CD1c-positive myeloid dendritic cell (primary cell): ENCODE data around the gene RILPL2.
A peak's percentile ranks its signal among the peaks of the same experiment; 100 is the strongest.
"Not testable (repeated sequence)": the region's sequence is repeated elsewhere in the genome, so short reads cannot be mapped to it uniquely, and the experiment has no call there.

ENCODE experiments used
- DNase-seq: peaks from one replicate; pipeline ENCODE4 v3.0.0-alpha.2; 2016; ENCODE audit errors: extremely low spot score

The RILPL2 gene, protein sequence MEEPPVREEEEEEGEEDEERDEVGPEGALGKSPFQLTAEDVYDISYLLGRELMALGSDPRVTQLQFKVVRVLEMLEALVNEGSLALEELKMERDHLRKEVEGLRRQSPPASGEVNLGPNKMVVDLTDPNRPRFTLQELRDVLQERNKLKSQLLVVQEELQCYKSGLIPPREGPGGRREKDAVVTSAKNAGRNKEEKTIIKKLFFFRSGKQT

DNA sequence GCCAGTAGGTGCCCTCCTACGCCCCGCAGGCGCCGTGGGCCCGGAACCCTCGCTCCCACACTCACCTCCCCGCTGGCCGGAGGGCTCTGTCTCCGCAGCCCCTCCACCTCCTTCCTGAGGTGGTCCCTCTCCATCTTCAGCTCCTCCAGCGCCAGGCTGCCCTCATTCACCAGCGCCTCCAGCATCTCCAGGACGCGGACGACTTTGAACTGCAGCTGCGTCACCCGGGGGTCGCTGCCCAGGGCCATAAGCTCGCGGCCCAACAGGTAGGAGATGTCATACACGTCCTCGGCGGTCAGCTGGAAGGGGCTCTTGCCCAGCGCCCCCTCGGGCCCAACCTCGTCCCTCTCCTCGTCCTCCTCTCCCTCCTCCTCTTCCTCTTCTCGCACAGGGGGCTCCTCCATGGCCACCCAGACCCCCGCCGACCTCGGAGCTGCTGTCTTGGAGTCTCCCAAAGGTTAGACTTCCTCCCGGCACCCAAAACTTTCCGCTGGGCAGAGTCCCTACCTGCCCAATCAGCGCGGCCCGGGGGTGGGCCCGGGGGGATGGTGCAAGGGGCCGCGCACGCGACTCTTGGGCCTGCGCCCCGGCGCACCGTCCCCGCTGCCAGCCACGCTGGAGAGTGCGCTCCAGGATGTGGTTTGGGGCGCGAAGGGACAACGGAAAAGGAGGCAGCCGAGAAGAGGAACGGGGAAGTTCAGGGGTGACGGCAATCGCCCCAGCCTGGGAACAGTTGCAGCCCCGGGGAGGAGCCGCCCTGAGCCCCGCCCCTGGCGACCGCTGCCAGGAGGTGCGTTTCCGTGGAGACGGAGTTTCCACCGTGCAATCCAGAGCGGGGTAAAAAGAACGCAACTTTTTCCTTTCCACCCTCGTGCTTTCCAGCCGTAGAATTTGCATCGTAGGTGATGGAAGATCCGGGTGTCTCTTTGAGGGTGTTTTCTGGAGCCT is at the start of gene RILPL2:
Gene RILPL2, minus strand, starts transcription at position 668 of the 948 bp plus-strand sequence. Its CDS starts 264 bp downstream, at position 404.
- DNase-seq, result peak; percentile 95

DNA sequence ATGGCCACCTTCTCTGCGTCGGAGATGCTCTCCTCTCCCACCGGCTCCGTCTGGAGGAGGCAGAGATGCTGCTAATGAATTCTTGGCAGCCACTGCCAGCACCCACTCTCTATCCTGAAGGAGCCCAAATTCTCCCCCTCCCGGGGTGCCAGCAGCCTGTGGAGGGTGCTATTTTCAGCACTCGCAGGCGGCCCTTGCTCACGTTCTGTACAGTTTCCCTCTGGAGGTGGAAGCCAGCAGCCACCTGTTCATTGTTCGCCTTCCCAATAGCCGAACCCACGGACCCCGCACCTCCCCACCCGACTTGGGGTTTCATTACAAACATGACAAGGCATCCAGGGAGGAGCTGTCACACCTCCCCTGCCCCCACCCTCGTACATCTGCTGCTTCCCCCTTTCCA is 49.3 kb upstream of the RILPL2 start:
- no peak for DNase-seq

DNA sequence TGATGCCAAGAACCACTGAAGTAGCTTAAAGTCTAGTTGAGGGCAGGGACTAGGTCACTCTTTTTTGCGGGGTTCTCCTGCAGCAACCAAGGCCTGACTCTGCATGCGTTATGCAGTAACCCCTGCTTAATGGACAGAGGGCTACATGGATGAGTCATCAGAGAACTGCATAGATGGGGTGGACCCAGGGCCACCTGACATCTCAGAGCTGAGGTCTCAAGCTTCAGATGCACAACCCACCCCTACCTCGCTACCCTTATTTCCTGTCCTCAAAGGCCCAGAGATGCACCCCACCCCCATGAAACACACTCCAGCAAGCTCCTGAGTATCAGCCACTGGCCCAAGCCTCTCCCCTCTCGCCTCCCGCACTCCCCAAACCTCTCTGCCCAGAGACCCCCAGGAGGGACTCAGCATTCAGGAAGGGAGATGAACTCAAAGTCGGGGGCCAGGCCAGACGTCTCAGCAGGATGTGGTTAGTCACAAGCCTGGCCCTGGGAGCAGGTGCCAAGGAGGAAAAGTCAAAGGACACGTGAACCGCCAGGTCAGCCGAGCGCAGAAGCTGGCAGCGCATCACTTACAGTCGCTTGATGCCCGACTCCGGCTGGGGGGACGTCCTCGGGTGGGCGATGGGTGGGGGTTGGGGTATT is 47.2 kb upstream of the RILPL2 start:
- DNase-seq, result no peak

DNA sequence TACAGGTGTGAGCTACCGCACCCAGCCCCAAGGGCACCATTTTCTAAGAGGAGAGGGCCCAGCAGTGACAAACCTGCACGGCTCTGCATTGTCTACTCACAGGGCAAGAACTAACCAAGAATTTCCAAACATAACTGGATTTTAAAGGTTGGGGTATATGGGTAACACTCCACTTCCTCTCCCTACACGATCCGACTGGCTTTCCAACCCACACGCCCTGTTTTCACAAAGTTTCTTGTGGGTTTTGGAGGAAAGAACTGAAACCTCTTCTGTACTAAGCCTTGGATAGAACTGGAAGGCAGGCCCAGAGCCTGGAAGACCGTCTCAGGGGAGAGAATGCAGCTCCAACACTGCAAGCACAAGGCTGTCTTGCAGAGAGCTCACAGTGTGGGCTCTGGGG is 46.4 kb upstream of the RILPL2 start:
- peak; percentile 68 for DNase-seq

DNA sequence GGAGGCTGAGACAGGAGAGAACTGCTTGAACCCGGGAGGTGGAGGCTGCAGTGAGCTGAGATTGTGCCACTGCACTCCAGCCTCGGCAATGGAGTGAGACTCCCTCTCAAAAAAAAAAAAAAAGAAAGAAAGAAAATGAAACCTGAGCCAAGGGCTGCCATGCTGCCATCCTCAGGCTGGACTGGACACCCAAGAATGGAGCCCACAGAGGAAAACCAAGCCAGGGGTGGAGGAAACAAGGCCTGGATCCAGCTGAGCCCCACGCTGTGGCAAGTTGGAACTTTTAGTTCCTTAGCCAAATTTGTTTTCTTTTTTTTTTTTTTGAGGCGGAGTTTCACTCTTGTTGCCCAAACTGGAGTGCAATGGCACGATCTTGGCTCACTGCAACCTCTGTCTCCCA is 44.8 kb upstream of the RILPL2 start:
- not testable (repeated sequence) for DNase-seq

DNA sequence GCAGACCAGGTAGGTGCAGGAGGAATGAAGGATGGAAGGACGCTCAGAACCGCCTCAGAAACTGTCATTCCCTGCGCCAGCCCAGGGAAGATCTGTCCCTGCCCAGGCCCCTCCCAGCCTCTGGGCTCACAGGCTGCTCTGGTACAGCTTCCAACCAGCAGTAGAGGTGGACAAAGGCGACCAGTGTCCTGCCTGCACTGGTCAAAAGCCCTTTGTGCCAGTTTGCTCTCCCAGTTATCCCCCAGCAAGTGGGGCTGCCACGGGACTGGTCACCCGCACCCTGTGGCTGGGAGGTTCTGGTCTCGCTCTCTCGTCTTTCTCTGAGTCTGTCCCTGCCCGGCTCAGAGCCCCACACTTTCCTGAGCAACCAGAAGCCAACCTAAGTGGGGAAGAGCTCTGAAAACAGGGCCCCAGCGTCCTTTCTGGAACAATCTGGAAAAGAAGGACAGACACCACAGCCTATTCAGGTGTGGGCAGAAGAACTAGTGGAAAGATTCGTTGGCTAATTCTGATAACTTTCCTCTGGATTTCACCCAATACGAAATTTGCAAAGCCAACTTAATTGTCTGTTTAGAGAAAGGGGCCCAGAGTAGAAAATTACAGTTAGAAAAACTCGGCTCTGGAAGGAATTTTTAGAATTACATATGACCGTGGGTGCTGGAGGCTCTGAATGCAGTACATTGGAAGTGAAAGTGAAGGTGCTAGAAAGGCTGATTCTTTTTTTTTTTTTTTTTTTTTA is 43.1 kb upstream of the RILPL2 start:
- DNase-seq, result no peak

DNA sequence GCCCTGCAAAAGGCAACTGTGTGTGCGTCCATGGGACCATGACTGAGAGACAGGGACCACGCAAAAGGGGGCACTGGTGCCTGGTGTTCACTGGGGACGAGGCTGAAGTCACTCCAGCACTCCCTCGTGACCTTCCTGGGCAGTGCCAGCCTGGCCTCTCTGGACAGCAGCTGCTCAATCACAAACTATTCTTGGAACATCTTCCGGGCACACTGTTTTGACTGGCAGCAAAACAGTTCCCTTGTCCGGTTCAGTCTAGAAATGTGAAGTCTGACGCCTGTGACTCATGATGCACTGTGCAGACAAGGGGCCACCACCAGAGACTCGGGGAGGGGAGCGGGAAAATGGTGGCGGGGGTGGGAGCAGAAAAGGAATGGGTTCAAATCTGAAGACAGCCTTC is 42.3 kb upstream of the RILPL2 start:
- DNase-seq, result no peak

DNA sequence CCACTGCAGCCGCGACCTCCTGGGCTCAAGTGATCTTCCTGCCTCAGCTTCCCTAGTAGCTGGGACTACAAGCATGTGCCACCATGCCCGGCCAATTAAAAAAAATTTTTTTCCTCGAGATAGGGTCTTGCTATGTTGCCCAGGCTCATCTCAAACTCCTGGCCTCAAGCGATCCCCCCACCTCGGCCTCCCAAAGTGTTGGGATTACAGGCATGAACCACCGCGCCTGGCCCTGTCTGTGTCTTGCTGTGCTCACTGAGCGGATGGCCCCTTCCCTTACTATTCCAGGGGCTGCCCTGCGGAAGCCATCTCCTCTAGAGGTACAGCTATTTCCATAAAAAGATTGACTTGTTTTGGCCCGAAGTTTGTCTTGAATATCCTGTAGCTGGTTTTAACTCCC is 41.6 kb upstream of the RILPL2 start:
- DNase-seq, result no peak

DNA sequence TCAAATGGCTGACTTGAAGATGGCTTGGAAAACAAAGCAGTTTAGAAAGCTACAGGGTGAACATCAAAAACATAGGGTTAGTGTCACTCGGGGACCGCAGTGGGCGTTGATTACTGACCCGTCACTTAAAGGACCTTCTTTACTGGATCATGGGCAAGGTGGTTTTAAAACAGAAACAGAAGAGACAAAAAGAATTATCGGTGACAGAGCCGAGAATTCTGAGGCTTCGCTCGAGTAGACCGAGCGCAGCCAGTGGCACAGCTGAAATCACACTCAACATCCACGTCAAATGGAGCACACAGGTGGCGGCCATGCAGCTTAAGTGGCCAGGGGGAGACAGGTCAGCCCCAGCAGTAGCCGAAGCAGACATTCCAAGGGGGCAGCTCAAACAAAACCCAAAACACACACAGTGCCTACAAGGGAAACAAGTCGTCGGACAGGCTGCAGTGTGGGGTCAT is 38.8 kb upstream of the RILPL2 start:
- DNase-seq, result no peak

DNA sequence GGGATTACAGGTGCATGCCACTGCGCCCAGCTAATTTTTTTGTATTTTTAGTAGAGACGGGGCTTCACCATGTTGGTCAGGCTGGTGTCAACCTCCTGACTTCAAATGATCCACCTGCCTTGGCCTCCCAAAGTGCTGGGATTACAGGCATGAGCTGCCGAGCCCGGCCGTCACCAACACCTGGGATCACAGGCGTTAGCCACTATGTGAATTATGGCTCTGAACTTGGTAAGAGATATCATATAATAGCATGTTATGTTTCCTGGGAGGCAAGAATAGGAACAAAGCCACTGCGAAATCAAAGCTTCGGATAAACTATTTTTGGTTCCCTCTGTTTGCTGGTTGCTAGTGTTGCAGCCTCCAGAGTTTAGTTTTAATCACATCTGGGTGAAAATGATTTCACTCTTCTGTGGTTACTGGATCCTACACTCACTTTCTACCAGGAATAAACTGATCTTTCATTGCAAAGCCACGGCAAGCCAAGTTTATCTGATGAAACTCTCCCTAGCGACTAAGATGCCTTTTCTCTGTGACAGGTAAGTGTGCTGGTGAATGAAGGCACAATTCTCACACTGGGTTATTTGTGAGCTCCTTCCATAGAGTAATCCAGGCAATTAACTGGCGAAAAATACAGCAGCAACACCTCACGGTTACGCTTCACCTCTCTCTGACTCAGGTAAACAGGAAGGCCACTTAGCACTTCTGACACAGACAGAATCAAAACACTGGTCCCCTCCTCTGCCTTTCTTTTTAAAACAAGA is 38.2 kb upstream of the RILPL2 start:
- no peak for DNase-seq

DNA sequence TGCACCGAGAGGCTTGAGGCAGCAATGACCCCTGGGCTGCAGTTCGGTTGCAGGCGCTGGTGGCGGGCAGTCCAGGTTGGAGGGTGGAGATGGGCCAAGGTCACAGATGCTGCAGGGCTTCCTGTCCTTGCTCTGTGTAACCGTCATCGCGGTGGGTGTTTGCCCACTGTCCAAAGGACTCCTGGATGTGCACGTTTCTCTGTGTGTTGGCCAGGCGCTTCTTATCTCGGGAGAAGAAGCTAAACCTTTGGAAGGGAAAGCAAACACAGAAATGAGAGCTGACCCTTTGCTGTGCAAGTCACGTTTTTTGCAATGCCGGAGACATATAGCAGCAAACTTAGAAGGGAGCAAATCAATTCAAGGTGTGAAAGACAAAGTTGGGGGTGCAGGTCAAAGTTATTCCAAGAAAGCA is 36.0 kb upstream of the RILPL2 start:
- no peak for DNase-seq

DNA sequence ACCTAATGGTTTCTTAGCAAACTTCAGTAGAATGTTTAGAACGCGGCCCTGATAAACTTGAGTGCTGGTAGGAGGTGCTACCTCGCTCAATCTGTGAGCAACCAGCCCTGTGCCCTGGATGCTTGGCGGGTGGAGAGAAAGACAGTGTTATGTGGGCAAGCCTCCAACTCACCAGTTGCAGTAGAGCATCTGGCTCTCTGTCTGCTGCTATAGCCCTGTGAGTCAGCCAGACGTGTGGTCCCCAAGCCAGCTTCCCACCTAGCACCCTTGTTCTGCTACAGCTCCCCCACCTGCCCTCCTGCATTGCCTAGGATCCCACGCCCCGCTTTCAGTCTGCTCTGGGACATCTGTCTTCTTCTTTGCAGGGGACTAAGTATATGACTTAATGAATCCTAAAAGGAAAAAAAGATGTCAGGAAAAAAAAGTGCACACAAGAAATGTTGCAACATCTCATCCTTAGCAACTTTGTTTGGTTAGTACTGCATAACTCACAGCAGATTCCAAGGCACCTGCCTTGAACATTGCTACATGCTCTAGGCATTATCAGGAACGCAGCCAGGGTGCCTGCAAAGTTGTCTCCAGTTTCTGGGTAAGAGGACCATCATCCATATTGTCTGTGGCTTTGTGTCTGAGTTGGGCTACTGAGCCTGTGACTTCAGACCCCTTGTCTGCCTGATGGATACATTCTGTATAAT is 35.0 kb upstream of the RILPL2 start:
- no peak for DNase-seq

DNA sequence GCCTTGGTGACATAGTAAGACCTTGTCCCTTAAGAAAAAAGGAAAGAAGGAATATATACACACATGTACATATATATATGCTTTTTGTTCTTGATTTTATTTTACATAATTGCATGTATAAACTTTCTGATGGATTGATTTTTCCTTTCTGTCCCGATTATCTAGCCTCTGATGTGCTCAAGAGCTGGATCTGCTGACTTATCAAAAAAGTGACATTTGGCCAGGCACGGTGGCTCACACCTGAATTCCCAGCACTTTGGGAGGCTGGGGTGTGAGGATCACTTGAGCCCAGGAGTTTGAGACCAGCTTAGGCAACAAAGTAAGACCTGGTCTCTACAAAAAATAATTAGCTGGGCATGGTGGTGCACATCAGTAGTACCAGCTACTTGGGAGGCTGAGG is 33.5 kb upstream of the RILPL2 start:
- DNase-seq, result no peak

DNA sequence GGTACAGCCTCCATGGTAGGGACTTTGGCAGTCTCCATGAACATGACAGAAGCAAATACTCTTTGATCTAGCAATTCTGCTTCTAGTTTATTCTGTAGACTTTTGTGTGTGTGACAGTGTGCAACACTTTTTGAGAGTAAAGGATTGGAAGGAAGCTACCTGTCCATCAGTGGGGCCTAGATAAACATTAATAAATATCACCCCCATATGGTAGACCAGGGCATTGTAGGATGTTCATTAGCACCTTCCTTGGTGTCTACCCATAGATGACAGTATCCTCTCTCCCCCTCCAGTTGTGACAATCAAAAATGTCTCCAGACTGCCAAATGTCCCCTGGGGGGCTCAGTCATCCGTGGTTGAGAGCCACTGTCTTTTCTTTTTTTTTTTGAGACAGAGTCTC is 32.3 kb upstream of the RILPL2 start:
- no peak for DNase-seq

DNA sequence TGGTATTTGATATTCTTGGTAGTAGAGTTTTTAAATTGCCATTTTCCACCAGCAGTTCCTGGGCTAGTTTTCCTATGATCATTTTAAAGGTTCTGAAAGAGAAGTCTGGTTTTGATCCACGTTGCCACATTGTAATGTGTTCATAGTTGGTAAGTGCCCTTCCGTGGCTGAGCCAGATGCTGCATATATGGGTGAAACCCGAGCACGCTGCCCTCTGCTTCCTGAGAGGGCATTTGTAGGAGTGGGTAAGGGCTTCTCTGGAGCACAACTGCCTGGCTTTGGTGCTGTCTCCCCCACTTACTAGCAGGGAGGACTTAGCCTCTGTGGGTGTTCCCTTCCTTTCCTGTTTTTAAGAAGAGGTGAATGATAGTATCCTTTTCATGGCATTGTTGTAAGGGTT is 28.6 kb upstream of the RILPL2 start:
- no peak for DNase-seq

DNA sequence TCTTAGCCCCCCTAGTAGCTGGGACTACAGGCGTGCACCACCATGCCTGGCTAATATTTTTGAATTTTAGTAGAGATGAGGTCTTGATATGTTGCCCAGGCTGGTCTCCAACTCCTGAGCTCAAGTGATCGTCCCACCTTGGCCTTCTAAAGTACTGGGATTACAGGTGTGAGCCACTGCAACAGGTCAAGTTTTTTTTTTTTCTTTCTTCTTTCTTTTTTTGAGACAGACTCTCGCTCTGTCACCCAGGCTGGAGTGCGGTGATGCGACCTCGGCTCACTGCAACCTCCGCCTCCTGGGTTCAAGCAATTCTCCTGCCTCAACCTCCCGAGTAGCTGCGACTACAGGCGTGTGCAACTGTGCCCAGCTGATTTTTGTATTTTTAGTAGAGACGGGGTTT is 26.7 kb upstream of the RILPL2 start:
- not testable (repeated sequence) for DNase-seq

DNA sequence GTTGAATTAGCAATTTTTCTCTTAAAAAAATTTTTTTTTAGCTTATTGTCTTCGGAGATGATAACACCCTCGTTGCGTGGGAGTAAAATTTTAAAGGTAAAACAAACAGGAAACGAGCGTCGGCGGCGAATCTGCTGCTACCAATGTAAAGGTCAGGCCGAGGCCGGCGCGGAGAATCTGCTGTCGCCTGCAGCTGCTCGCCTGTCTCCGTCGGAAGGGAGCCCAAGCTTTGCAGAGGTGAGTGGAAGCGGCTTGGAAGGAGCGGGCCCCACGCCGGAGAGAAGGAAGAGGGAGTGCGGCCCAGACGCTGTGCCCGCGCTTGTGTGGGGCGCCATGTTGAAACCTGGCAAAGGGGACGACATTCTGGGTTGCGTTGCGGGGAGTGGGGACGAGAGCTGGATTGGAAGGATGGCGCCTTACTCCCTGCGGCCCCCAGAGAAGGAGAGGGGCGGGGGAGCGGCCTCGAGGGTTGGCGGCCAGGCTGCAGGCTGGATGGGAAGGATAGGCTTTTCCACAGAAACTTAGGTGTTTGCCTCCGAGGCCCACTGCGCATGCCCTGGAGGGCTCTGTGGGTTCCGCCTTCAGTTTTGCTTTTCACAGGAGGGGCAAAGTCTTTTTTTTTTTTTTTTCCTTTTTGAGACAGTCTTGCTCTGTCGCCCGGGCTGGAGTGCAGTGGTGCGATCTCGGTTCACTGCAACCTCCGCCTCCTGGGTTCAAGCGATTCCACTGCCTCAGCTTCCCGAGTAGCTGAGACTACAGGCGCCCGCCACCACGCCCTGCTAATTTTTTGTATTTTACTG is 21.7 kb upstream of the RILPL2 start, which contains the start of gene SNRNP35:
Gene SNRNP35, plus strand, starts transcription at position 160 of the 800 bp plus-strand sequence. CDS start 7,402 bp downstream, outside the sequence.
- DNase-seq, result peak; percentile 90

DNA sequence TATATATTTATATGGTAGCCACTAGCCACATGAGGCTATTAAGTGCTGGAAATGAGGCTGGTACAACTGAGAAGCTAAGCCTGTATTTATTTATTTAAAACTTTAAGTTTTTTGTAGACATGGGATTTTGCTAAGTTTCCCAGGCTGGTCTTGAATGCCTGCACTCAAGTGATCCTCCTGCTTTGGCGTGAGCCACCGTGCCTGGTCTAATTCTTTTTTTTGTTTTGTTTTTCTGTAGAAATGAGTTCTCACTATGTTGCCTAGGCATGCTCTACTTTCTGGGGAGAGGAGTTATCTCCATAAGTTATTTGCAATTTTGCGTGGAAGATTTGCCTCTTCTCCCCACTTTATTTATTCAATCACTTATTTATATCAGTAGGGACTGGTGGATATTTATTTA is 16.7 kb upstream of the RILPL2 start:
- no peak for DNase-seq

DNA sequence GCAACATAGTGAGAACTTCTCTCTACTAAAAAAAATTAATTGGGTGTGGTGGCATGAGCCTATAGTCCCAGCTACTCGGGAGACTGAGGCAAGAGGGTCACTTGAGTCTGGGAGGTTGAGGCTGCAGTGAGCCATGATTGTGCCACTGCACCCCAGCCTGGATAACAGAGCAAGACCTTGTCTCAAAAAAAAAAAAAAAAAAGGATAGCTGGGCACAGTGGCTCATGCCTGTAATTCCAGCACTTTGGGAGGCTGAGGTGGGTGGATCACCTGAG is 15.7 kb upstream of the RILPL2 start:
- DNase-seq, result not testable (repeated sequence)

DNA sequence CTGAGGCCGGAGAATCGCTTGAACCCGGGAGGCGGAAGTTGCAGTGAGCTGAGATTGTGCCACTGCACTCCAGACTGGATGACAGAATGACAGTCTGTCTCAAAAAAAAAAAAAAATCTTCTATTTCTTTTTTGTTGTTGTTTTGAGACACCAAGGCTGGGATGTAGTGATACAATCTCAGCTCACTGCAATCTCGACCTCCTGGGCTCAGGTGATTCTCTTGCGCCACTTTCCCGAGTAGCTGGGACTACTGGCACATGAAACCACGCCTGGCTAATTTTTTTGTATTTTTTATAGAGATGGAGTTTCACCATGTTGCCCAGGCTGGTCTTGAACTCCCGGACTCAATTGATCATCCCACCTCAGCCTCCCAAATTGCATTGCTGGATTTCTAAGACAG is 14.2 kb upstream of the RILPL2 start:
- no peak for DNase-seq
